ENCODE data around the gene RBM5.

The RBM5 gene

GRCh38 chr3:50139308-50139707 lies 50.6 kb downstream of the RBM5 start:
- DNase-seq = no peak

DNA sequence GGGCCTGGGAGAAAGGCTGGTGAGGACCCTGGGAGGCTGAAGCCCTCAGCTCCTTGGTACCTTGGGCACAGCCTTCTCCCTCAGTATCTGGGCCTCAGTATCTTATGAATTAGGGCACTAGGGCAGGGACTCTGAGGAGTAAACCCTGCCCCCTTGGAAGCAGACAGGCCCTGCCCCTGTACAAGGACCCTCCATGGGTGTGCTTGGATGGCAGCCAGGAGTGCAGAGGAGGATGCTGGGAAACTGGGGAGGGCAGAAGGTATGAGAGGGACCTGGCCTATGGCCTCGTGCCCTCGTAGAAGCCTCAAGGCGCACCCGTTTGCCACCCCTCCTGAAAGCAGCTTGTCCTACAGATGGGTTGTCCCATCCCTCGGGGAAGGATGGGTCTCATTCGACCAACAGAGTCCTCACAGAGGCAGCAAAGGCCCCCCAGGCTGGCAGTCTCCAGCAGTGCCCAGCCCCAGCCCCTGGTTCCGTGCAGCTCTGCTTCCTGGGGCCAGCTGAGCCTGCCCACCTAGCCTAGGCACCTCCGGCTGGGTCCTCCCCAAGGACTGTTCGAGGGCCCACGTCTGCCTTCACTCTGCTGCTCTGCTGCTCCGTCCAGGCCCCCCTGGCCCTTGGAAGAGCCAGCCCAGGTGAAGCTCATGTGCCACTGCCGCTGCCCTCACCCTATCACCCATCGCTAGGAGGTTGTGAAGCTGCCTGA lies 51.2 kb downstream of the RBM5 start:
- no peak for DNase-seq

GRCh38 chr3:50140990-50141389 lies 52.3 kb downstream of the RBM5 start:
- DNase-seq = no peak

DNA sequence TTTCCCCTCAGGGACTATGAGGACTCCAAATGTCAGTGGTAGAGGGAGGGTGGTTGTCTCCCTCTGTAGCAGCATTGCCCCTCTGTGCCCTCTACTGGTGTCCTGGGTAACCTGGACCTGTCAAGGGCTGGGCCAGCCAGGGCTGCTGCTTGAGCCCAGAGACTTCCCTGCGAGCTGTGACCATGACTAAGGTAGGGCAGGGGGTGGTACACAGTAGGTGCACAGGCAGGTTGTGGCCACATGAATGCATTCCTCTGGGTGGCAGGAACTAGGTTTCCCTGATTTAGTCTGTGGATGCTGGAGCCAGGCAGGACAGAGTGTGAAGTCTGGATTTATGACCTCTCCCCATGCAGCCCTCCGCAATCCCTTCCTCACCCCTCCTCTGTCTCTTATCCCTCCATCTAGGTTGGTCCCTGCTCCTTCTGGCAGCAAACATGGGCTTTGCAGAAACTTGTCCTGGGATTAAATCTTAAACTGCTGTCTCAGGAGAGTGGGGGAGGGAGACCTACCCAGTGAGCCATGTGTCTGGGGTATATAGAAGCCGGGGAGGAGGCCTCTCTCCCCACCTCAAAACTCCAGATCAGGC lies 57.7 kb downstream of the RBM5 start:
- no peak for DNase-seq

- DNase-seq = no peak
These were observed 58.3 kb downstream of the RBM5 start for GRCh38 chr3:50147016-50147415.

- DNase-seq = no peak
These were observed 58.7 kb downstream of the RBM5 start for GRCh38 chr3:50147447-50147846.

DNA sequence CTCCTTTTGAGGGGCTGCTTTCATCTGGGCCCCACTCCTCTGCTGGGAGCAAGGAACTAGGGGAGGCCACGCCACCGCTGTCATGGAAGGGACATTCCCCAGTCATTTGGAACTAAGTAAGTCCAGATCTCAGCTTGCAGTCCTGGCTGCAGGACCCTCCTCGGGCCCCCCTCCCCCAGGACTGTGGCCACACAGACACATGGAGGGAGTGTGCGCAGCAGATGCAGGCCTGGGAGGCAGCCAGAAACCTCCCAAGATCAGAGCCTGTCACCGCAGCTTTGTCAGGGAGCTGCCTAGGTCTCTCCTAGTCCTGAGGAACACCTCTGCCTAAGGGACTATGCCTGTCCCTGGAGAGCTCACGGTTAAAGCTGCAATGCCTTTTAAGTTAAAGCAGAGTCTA lies 59.1 kb downstream of the RBM5 start:
- DNase-seq = no peak

- DNase-seq = no peak
These were observed 61.7 kb downstream of the RBM5 start for GRCh38 chr3:50150404-50150750.

DNA sequence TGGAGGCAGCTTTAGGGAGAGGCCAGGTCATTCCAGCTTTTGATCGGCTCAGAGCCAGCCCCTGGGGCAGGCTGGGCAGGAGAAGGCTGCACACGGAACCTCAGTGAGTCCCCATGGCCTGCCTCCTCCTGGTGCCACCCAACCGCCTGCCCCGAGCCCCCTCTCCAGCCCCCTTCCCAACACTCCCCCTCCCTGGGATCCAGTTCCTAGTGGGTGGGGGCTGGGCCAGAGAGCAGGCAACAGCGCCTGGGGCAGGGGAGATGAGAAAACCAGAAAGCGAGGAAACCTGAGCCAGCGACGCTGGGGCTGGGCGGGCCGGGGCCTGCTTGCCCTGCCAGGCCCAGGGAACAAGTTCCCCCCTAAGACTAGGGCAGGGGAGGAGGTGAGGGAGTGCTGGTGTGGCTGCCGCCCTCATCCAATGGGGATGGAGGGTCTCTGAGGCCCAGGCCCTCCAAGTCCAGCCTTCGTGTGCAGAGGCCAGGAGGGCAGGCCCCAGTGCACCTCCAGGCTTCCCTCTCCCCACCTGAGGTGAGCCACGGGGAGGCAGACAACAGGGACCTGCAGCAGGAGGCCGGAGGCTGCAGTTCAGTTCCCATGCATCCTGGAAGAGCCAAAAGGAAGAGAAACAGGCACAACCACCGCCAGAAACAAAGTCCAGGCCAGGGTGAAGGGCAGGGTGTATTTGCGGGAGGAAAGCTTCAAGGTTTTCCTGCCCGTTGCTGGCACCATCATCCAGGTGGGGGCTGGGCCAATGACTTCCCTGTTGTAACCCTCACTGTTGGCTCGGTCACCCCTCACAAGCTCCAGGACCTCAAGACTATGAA lies 62.4 kb downstream of the RBM5 start:
- no peak for DNase-seq

GRCh38 chr3:50151728-50152127 lies 63.0 kb downstream of the RBM5 start:
- DNase-seq = no peak

DNA sequence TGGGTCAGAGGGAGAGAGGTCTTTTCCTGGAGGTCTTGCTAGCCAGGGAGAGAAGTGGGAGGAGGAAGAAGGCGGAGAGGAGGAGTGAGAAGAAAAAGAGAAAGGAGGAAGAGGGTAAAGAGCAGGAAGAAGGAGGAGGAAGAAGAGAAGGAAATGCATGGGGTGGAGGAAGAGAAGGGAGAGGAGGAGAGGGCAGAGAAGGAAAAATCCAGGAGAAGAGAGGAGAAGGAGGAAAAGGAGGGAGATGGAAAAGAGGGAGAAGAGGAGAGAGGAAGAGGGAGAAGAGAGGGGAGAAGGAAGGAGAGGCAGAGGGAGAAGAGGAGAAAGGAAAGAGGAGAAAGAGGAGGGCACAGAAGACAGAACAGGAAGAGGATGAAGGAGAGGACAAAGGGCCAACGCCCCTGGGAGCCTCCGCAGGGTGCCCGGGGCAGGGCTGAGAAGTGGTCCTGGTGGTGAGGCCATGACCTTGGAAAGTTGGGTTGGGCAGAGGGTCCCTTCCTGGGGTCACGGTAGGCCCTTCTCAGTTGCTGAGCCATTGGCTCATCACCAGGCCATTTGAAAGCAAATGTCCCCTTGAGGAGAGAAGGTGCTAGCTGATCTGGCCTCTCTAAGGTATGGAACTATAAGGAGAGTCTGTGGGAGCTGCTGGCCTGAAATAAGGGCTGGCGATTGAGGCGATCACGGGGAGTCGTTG lies 65.2 kb downstream of the RBM5 start:
- DNase-seq = no peak

GRCh38 chr3:50154476-50154839 lies 65.7 kb downstream of the RBM5 start:
- DNase-seq = no peak

GRCh38 chr3:50154840-50155490 lies 66.2 kb downstream of the RBM5 start, which contains the start of gene SEMA3F:
TSS of gene SEMA3F (plus strand) at chr3:50155324. CDS start at chr3:50159623, 4,299 bp downstream.
- DNase-seq = no peak

- no peak for DNase-seq
These were observed 66.8 kb downstream of the RBM5 start for GRCh38 chr3:50155491-50155878.

DNA sequence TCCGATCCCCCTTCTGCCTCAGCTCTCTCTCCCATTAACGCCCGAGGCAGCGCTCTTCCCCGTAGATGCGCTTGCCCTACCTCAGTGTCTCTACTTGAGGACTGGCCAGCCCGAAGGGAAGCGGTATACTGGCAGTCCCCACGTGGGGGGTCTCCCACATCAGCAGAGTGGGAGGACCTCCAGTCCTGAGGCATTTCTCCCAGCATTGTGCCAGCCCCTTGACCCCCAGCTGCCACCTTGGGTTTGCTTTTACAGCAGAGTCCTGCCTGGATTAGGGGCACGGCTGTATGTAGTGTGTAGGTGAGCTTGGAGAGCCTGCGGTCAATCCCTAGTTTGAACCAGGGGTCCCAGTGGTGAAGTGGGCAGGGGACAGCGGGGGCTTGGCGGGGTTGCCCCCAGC lies 67.2 kb downstream of the RBM5 start:
- no peak for DNase-seq

DNA sequence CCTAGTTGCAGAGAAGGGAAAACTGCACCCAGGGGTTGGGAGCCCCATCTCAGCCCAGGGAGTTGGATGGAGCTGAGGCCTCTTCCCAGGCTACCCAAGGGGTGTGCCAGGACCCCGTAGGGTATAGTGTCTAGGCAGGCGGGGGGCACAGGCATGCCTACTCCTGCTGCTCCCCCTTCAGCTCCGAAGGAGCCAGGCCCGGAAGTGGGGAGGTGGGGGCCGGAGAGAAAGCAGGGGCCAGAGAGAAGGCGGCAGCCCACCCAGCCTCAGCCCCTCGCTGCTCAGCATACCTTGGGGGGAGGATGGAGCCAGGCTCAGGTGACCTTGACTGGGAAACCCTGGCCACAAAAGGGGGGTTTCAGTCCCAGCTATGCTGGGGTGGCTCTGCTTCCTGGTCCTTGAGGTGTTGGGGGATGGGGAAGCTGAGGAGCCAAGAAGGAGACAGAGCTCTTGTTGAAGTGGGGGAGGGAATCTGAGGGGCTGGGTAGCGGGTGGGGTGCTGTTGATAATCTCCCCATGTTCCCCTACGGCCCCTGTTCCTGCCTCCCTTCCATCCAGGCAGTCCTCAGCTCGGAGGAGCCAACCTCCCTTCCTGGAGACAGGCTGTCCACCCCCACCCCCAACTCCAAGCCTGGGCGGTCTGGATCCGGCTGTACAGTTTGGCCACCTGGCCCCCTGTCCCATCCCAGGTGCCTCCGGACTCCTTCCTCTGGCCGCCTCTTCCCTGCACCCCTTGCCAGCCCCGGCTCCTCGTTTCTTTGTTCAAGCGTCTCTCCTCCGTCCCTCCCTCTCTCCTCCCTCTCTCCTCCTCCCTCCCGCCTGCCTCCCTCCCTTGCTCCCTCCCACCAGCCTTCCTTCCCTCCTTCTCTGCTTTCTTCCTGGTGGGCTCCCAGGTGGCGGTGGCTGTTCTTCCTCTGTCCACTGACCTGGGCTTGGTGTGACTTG lies 68.1 kb downstream of the RBM5 start:
- no peak for DNase-seq

- DNase-seq = no peak
These were observed 69.3 kb downstream of the RBM5 start for GRCh38 chr3:50157827-50158529.

DNA sequence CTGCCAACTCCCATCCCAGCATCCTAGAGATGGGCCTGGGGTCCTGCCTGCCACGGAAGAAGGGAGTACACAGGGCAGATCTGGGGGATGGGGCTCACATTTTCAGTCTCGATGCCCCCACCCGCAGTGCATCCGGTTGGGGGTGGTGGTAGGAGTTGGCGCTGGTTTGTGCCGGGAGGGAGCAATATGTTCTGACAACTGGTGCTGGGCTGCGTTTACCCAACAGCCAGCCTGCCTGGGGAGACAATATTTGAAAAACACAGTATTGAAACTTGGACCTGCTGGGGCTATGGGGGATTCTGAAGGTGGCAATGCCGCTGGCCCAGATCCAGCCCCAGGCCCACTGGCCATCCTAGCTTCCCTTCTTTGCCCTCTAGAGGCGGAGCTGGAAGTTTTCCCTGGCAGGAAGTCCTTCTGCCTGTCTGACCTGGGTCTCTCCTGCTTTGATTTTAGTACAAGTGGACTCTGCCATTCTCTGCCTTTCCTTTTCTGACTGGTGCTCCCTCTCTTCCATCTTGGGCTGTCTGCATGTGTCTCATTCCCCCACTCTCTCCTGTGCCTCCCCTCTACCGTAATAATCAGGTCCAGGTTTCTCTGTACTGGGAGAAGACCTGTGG lies 69.9 kb downstream of the RBM5 start:
- DNase-seq = no peak

DNA sequence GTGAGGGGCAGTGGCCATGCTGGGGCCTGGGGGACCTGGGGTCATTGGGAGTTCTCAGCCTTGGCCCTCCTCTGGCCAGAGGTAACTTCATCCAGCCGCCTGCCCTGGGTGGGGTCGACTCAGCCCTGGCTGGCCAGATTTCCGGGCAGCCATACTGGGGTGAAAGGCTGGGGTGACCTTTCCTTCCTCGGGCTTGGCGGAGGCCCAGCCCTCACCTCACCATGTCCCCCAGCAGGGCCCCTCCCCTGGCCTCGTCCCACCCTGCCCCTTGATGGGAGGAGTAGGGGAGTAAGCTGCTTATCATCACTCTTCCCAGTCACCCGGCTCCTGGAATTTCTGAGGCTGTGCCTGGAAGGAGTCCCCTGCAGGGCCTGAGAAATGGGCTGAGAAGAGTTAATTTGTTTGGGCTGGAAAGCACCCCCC lies 71.9 kb downstream of the RBM5 start:
- no peak for DNase-seq

DNA sequence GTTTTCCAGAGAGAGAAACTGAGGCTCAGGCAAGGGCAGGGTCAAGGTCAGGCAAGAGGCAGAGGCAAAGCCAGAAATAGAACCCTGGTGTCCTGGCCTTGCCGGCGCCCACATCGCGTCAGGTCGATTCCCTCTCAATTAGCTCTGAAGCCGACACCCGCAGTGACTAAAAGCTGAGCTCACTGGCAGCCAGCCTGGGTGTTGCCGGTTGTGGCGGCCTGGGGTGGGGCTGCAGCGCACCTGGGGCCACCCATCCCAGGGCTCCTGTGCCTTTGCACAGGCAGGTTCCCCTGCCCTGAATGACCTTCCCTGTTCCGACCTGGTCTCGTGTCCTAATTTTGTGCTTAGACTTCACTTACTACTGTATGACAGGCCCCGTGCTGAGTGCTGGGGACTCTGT lies 72.6 kb downstream of the RBM5 start:
- no peak for DNase-seq

All from SIG-M5 (cell line).